ENCODE data around the gene CYB561A3.
A peak's percentile ranks its signal among the peaks of the same experiment; 100 is the strongest.
"Not testable (repeated sequence)": the region's sequence is repeated elsewhere in the genome, so short reads cannot be mapped to it uniquely, and the experiment has no call there.

The CYB561A3 gene

GRCh38 chr11:61361741-61362541, at the start of gene CYB561A3, which contains the start of gene TMEM138:
CYB561A3 (minus strand) TSS chr11:61361882; CDS start chr11:61356713, 5,169 bp downstream.
TMEM138 (plus strand) TSS chr11:61362374; CDS start chr11:61364391, 2,017 bp downstream.
- peak; percentile 76 to 99 (median 96) for DNase-seq

GRCh38 chr11:61406991-61407728, 45.5 kb upstream of the CYB561A3 start:
- no peak for DNase-seq

- DNase-seq: peak in 1 of 14 donors; percentile 7
Measured at GRCh38 chr11:61406067-61406466, 44.4 kb upstream of the CYB561A3 start.

- no peak for DNase-seq
Measured at GRCh38 chr11:61404641-61405040, 43.0 kb upstream of the CYB561A3 start.

GRCh38 chr11:61404103-61404502, 42.4 kb upstream of the CYB561A3 start:
- no peak for DNase-seq

- no peak for DNase-seq
Measured at GRCh38 chr11:61403658-61404057, 42.0 kb upstream of the CYB561A3 start.

GRCh38 chr11:61401573-61401972, 39.9 kb upstream of the CYB561A3 start:
- DNase-seq: no peak

GRCh38 chr11:61401173-61401572, 39.5 kb upstream of the CYB561A3 start:
- no peak for DNase-seq

- no peak for DNase-seq
Measured at GRCh38 chr11:61392981-61393595, 31.4 kb upstream of the CYB561A3 start.

GRCh38 chr11:61390161-61390560, 28.5 kb upstream of the CYB561A3 start:
- no peak for DNase-seq

GRCh38 chr11:61384271-61385242, 22.9 kb upstream of the CYB561A3 start:
- no peak for DNase-seq

GRCh38 chr11:61383859-61384258, 22.2 kb upstream of the CYB561A3 start:
- not testable (repeated sequence) for DNase-seq

GRCh38 chr11:61380884-61381283, 19.2 kb upstream of the CYB561A3 start:
- no peak for DNase-seq

GRCh38 chr11:61378713-61379313, 17.1 kb upstream of the CYB561A3 start:
- DNase-seq: no peak

- no peak for DNase-seq
Measured at GRCh38 chr11:61377461-61378160, 15.9 kb upstream of the CYB561A3 start.

GRCh38 chr11:61375761-61376108, 14.1 kb upstream of the CYB561A3 start:
- no peak for DNase-seq

- DNase-seq: no peak
Measured at GRCh38 chr11:61372659-61373420, 11.2 kb upstream of the CYB561A3 start.

- DNase-seq: no peak
Measured at GRCh38 chr11:61370349-61371005, 8.8 kb upstream of the CYB561A3 start.

All from C1 segment of cervical spinal cord (tissue), 14 donors.